ENCODE results near the gene WHRN.

The WHRN gene

DNA sequence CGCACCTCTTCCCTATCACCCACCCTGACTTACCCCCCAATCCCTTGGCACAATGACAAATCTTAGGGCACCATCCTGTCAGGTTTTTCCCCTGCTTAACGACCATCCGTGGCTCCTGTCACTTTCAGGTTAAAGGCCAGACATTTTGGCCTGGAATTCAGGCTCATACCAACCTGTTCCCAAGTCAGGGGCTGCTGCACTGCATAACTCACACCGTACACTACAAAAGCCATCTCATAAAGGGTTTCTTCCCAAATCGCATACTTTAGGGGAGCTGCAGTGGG is 110.0 kb downstream of the WHRN start:
- H3K27me3 ChIP-seq (ENCODE audit: insufficient read depth, low read length) = no peaks in the 10 kb centered on the region
- H3K9me3 ChIP-seq (ENCODE audit: low read length) = no peaks in the 10 kb centered on the region
- no peaks in the 10 kb centered on the region for H3K36me3 ChIP-seq (ENCODE audit: insufficient read depth, low read length)
- H2AFZ ChIP-seq (ENCODE audit: low read depth, low read length) = no peak overlapping the region
- H3K4me1 ChIP-seq (ENCODE audit: insufficient read depth, low read length) = peaks cover 6% of the 10 kb centered on the region
- H3K4me3 ChIP-seq (ENCODE audit: low read length) = no peak overlapping the region

DNA sequence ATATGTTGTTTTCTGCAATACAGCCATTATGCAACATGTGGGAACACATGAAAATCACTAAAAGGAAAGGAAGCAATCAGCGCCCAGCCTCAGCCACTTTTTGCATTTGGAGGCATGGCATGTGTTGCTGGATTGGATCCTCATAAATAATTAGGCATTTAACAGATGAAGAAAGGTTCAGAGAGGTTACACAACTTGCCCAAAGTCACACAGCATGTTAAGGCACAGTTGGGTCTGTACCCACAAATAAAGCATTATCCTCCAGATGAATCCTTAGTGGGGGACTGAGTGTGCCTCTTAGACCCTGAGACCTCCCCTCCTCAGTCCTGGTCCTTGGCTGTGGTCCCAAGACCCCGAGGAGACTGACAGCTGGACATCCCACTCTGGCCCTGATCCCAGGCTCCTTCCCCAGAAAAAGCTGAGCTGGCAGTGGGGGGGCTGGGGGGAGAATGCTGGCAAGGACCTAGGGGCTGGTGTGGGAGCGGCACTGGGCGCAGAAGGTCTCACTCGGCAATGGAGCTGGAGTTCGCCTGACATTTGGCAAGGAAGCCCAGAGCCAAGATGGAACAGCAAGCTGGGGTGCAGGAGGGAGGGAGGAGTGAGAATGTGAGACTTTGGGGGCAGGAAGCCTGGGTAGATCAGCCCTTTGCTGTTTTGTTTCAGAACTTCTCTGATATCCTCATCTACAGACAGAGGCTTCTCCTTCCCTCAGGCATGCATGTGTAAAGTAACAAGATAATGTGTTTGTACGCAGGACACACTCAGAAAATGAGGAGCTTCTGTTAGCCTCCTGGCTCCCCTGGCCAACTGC is 110.5 kb downstream of the WHRN start:
- Histone ChIP-seq H3K4me3 (ENCODE audit: low read length) (no peak overlapping the region), H2AFZ (ENCODE audit: low read depth, low read length) (no peak overlapping the region), H3K36me3 (ENCODE audit: insufficient read depth, low read length) (no peaks in the 10 kb centered on the region), H3K4me1 (ENCODE audit: insufficient read depth, low read length) (peaks cover 6% of the 10 kb centered on the region), H3K9me3 (ENCODE audit: low read length) (no peaks in the 10 kb centered on the region), H3K27me3 (ENCODE audit: insufficient read depth, low read length) (no peaks in the 10 kb centered on the region)

- no peak overlapping the region for H2AFZ ChIP-seq (ENCODE audit: low read depth, low read length)
- H3K9me3 ChIP-seq (ENCODE audit: low read length) = no peaks in the 10 kb centered on the region
- H3K27me3 ChIP-seq (ENCODE audit: insufficient read depth, low read length) = no peaks in the 10 kb centered on the region
- H3K4me1 ChIP-seq (ENCODE audit: insufficient read depth, low read length) = peaks cover 10% of the 10 kb centered on the region
- no peaks in the 10 kb centered on the region for H3K36me3 ChIP-seq (ENCODE audit: insufficient read depth, low read length)
- no peak overlapping the region for H3K4me3 ChIP-seq (ENCODE audit: low read length)
Measured at GRCh38 chr9:114392749-114393112, 112.5 kb downstream of the WHRN start.

- Histone ChIP-seq H3K36me3 (ENCODE audit: insufficient read depth, low read length) (no peaks in the 10 kb centered on the region), H3K4me1 (ENCODE audit: insufficient read depth, low read length) (peaks cover 20% of the 10 kb centered on the region), H3K9me3 (ENCODE audit: low read length) (no peaks in the 10 kb centered on the region), H2AFZ (ENCODE audit: low read depth, low read length) (no peak overlapping the region), H3K27me3 (ENCODE audit: insufficient read depth, low read length) (no peaks in the 10 kb centered on the region), H3K4me3 (ENCODE audit: low read length) (no peak overlapping the region)
Measured at GRCh38 chr9:114390952-114391351, 114.3 kb downstream of the WHRN start.

GRCh38 chr9:114389612-114390368 is 115.5 kb downstream of the WHRN start:
- Histone ChIP-seq H2AFZ (ENCODE audit: low read depth, low read length) (no peak overlapping the region), H3K27me3 (ENCODE audit: insufficient read depth, low read length) (no peaks in the 10 kb centered on the region), H3K36me3 (ENCODE audit: insufficient read depth, low read length) (no peaks in the 10 kb centered on the region), H3K4me1 (ENCODE audit: insufficient read depth, low read length) (peaks cover 26% of the 10 kb centered on the region), H3K4me3 (ENCODE audit: low read length) (no peak overlapping the region), H3K9me3 (ENCODE audit: low read length) (no peaks in the 10 kb centered on the region)

DNA sequence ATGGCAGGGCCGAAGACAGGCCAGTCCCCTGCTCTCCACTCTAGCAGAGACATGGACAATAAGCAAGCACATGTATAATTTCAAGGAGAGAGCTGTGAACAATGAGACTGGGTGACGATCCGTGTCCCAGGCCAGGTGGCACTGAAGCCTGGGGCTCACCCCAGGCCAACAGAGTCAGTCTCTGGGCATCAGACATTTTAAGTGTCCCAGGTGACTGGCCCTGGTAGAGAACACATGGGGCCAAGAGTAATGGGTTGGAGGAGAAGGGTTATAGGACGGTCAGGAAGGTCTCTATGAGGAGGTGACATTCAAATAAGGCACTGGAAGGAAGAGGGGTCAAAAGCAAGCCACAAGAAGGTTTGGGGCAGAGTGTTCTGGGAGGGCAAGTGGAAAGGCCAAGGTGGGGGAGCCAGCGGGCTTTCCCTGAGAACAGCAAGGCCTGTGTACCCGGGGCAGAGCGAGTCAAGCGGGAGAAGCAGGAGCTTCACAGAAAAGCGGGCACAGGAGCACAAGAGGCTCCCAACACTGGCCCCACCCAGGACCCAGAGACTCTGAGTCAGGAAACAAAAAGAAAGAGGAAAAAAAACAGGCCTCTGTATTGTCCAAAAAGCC is 116.4 kb downstream of the WHRN start:
- Histone ChIP-seq H3K27me3 (ENCODE audit: insufficient read depth, low read length) (no peaks in the 10 kb centered on the region), H3K9me3 (ENCODE audit: low read length) (no peaks in the 10 kb centered on the region), H3K4me1 (ENCODE audit: insufficient read depth, low read length) (peaks cover 26% of the 10 kb centered on the region), H2AFZ (ENCODE audit: low read depth, low read length) (no peak overlapping the region), H3K36me3 (ENCODE audit: insufficient read depth, low read length) (no peaks in the 10 kb centered on the region), H3K4me3 (ENCODE audit: low read length) (no peak overlapping the region)

- no peak overlapping the region for H2AFZ ChIP-seq (ENCODE audit: low read depth, low read length)
- H3K9me3 ChIP-seq (ENCODE audit: low read length) = no peaks in the 10 kb centered on the region
- H3K27me3 ChIP-seq (ENCODE audit: insufficient read depth, low read length) = no peaks in the 10 kb centered on the region
- H3K4me3 ChIP-seq (ENCODE audit: low read length) = peak overlapping the region; percentile 63
- H3K4me1 ChIP-seq (ENCODE audit: insufficient read depth, low read length) = peaks cover 29% of the 10 kb centered on the region
- H3K36me3 ChIP-seq (ENCODE audit: insufficient read depth, low read length) = no peaks in the 10 kb centered on the region
Measured at GRCh38 chr9:114388357-114388682, 117.0 kb downstream of the WHRN start.

DNA sequence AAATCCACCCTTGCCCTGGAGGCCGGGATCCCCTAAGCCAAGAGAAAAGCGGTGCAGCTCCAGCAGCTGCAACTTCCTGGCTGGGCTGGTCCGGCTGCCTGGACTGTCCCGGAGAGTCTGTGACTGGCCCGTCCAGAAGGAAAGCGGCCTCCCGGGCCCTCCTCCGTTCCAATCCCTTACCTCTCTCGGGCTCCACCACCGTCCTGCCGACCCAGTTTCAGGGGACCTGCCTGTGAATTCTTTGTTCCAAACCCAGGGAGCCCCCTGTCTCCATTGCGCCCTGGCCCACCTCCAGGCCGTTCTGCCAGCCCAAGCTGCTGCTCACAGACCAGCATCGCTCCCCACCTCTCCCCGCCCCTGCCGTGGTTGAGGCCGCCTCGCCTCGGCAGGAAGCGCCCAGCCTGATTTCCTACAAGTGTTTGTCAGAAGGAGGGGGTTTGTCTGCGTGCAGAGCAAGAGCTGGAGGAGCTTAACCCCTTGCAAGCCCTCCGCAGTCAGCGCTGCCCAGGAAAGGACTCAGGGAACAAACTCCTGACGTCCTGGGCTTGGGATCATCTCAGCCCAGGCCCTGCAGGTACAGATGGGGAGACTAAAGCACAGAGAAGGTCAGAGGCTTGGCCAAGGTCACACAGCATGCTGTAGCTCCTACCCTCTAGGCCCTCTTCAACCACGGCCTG is 117.5 kb downstream of the WHRN start, which contains the start of gene AKNA:
Gene AKNA, minus strand, starts transcription at position 303 of the 677 bp plus-strand sequence. CDS start 6,649 bp downstream, outside the sequence.
- Histone ChIP-seq H3K36me3 (ENCODE audit: insufficient read depth, low read length) (no peaks in the 10 kb centered on the region), H2AFZ (ENCODE audit: low read depth, low read length) (peak within 1 kb of the TSS; percentile 43), H3K4me1 (ENCODE audit: insufficient read depth, low read length) (peaks cover 31% of the 10 kb centered on the region), H3K27me3 (ENCODE audit: insufficient read depth, low read length) (no peaks in the 10 kb centered on the region), H3K9me3 (ENCODE audit: low read length) (no peaks in the 10 kb centered on the region), H3K4me3 (ENCODE audit: low read length) (peak within 1 kb of the TSS; percentile 63)

DNA sequence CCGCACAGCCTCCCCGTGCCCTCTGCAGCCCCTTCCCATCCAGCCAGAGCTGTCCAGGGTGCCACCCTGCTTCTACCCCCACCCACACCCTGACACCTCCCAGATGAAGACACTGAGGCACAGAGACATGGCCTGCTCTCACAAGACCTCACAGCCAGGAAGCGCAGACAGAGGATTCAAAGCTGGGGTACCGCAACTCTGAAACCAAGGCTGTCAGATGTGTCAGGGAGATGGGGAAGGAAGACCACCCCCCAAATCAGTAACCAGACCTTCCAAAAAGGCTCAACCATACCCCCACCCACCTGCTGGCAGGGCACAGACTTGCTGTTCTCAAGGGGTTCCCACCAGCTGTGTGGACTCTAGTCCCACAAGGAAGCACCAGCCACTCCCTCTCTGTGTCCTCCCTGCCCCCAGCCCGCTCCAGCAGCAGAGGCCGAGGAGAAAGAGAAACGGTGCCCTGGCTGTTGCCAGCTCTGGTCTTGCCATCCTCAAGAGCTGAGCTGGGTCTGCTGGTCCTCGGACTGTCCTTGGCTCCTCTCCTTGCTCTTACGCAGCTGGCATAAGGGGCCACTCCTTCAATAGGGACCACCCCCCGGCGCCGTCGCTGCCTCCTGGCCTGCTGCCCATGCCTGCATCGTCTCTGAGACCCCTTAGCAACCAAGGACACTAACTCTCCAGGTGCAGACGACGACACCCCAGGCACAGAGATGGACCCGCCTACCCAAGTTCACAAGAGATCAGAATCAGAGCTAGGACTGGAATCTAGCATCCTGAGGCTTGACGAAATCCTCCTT is 118.2 kb downstream of the WHRN start:
- Histone ChIP-seq H3K9me3 (ENCODE audit: low read length) (no peaks in the 10 kb centered on the region), H3K27me3 (ENCODE audit: insufficient read depth, low read length) (no peaks in the 10 kb centered on the region), H3K36me3 (ENCODE audit: insufficient read depth, low read length) (no peaks in the 10 kb centered on the region), H2AFZ (ENCODE audit: low read depth, low read length) (peak overlapping the region; percentile 43), H3K4me3 (ENCODE audit: low read length) (peak overlapping the region; percentile 63), H3K4me1 (ENCODE audit: insufficient read depth, low read length) (peaks cover 31% of the 10 kb centered on the region)

- Histone ChIP-seq H3K4me1 (ENCODE audit: insufficient read depth, low read length) (peaks cover 31% of the 10 kb centered on the region), H3K4me3 (ENCODE audit: low read length) (peak overlapping the region; percentile 63), H3K9me3 (ENCODE audit: low read length) (no peaks in the 10 kb centered on the region), H2AFZ (ENCODE audit: low read depth, low read length) (no peak overlapping the region), H3K36me3 (ENCODE audit: insufficient read depth, low read length) (no peaks in the 10 kb centered on the region), H3K27me3 (ENCODE audit: insufficient read depth, low read length) (no peaks in the 10 kb centered on the region)
Measured at GRCh38 chr9:114386361-114386885, 118.8 kb downstream of the WHRN start.

DNA sequence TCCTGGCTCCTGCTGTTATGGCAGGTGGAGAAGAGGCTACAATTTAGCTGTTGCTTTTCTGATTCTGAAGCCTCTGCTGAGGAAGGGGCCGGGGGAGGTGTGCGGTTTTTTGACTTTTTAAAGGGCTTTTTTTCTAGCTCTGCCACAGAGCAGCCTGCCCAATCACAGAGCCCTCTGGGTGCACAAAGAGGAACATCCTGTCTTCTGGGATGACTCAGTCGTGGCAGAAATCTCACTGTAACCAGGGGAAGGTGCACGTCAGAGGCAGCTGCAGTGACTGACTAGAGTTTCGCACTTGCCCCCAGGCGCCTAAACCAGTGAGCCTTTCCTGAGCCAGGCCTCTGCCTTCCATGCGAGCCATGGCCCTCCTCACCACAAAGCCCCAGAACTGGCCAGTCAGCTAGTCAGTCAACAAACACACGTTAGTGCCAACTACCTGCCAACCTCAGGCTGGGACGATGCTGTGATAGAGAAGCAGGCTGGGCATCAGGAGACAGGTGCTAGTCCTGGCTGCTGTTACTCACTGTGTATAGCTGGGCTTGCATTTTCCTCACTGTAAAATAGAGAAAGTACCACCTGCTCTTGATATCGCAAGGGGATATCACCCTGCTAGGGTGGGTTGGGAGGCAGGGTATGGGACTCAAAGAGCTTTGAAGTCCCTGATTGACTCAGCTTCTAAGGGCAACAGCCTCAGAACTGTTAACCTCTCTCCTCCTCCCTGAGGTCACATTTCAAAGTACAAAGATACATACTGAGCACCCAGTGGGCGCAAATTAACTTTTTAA is 119.7 kb downstream of the WHRN start:
- Histone ChIP-seq H3K36me3 (ENCODE audit: insufficient read depth, low read length) (no peaks in the 10 kb centered on the region), H3K9me3 (ENCODE audit: low read length) (no peaks in the 10 kb centered on the region), H3K4me1 (ENCODE audit: insufficient read depth, low read length) (peaks cover 31% of the 10 kb centered on the region), H3K27me3 (ENCODE audit: insufficient read depth, low read length) (no peaks in the 10 kb centered on the region), H2AFZ (ENCODE audit: low read depth, low read length) (no peak overlapping the region), H3K4me3 (ENCODE audit: low read length) (no peak overlapping the region)

Measured in neuron (in vitro differentiated cells).